H9 (cell line): ENCODE data around the gene TNPO1. TPM values are rescaled to one million over a fixed set of nuclear protein-coding genes. Genes with fewer than 3 reads are reported as not detected.

ENCODE experiments used
- DNase-seq: peaks from one replicate; pipeline ENCODE4 v3.0.0-alpha.2; 2017
- H2AFZ ChIP-seq: one replicate; pipeline ENCODE4 v1.6.1; 2013; ENCODE audit warnings: mild to moderate bottlenecking, low read length, control low read depth, moderate library complexity
- H2AK5ac ChIP-seq: 2 replicates; pipeline ENCODE4 v1.6.1; 2013; ENCODE audit warnings: low read length, control low read depth, mixed read lengths; ENCODE audit not compliant: insufficient read length
- H2BK120ac ChIP-seq: one replicate; pipeline ENCODE4 v1.6.1; 2013; ENCODE audit warnings: low read depth, mild to moderate bottlenecking, low read length, control low read depth, inconsistent platforms; ENCODE audit not compliant: poor library complexity, severe bottlenecking
- H2BK12ac ChIP-seq: 2 replicates; pipeline ENCODE4 v1.6.1; 2013; ENCODE audit warnings: low read length, control low read depth, mixed read lengths, low read depth; ENCODE audit not compliant: insufficient read length
- H2BK15ac ChIP-seq: 2 replicates; pipeline ENCODE4 v1.6.1; 2013; ENCODE audit warnings: low read depth, low read length, control low read depth
- H2BK20ac ChIP-seq: one replicate; pipeline ENCODE4 v1.6.1; 2013; ENCODE audit warnings: low read depth, mild to moderate bottlenecking, low read length, control low read depth, inconsistent platforms; ENCODE audit not compliant: poor library complexity, severe bottlenecking
- H2BK5ac ChIP-seq: 2 replicates; pipeline ENCODE4 v1.6.1; 2013; ENCODE audit warnings: low read length, control low read depth, mixed read lengths; ENCODE audit not compliant: insufficient read length
- H3K14ac ChIP-seq: 2 replicates; pipeline ENCODE4 v1.6.1; 2013; ENCODE audit warnings: low read length, control low read depth; ENCODE audit not compliant: insufficient read depth
- H3K18ac ChIP-seq: 2 replicates; pipeline ENCODE4 v1.6.1; 2013; ENCODE audit warnings: low read depth, mild to moderate bottlenecking, mixed read lengths, low read length, control low read depth; ENCODE audit not compliant: insufficient read length
- H3K23ac ChIP-seq: 2 replicates; pipeline ENCODE4 v1.6.1; 2013; ENCODE audit warnings: low read length, control low read depth, mixed read lengths, low read depth; ENCODE audit not compliant: insufficient read length
- H3K23me2 ChIP-seq: 2 replicates; pipeline ENCODE4 v1.6.1; 2013; ENCODE audit warnings: low read depth, mild to moderate bottlenecking, mixed read lengths, low read length, control low read depth; ENCODE audit not compliant: insufficient read length, poor library complexity, severe bottlenecking
- H3K27ac ChIP-seq: 2 replicates; pipeline ENCODE4 v1.5.1; 2013; ENCODE audit warnings: low read length, control low read depth, mixed read lengths, low read depth; ENCODE audit not compliant: insufficient read length
- H3K27me3 ChIP-seq: 2 replicates; pipeline ENCODE4 v1.6.1; 2013; ENCODE audit warnings: low read length, control low read depth, inconsistent platforms; ENCODE audit not compliant: insufficient read depth
- H3K4ac ChIP-seq: 2 replicates; pipeline ENCODE4 v1.6.1; 2013; ENCODE audit warnings: low read depth, mild to moderate bottlenecking, control low read depth, inconsistent platforms, low read length, moderate library complexity
- H3K4me1 ChIP-seq: 2 replicates; pipeline ENCODE4 v1.6.1; 2013; ENCODE audit warnings: low read length, control low read depth, inconsistent platforms; ENCODE audit not compliant: insufficient read depth
- H3K4me2 ChIP-seq: 2 replicates; pipeline ENCODE4 v1.6.1; 2013; ENCODE audit warnings: low read length, control low read depth, mixed read lengths; ENCODE audit not compliant: insufficient read length, insufficient read depth
- H3K56ac ChIP-seq: 2 replicates; pipeline ENCODE4 v1.6.1; 2013; ENCODE audit warnings: low read depth, mild to moderate bottlenecking, mixed read lengths, low read length, control low read depth; ENCODE audit not compliant: insufficient read length
- H3K79me1 ChIP-seq: 2 replicates; pipeline ENCODE4 v1.6.1; 2013; ENCODE audit warnings: low read depth, mild to moderate bottlenecking, moderate library complexity, low read length, control low read depth, inconsistent platforms; ENCODE audit not compliant: insufficient read depth, poor library complexity, severe bottlenecking
- H3K79me2 ChIP-seq: 2 replicates; pipeline ENCODE4 v1.6.1; 2013; ENCODE audit warnings: low read length, control low read depth, inconsistent platforms; ENCODE audit not compliant: insufficient read depth
- H3K9ac ChIP-seq: 2 replicates; pipeline ENCODE4 v1.6.1; 2013; ENCODE audit warnings: low read length, control low read depth, mixed read lengths; ENCODE audit not compliant: insufficient read length; ENCODE audit errors: extremely low read depth
- H3K9me3 ChIP-seq: one replicate; pipeline ENCODE4 v1.6.1; 2013; ENCODE audit warnings: low read depth, low read length, inconsistent platforms; ENCODE audit not compliant: control insufficient read depth
- H3T11ph ChIP-seq: one replicate; pipeline ENCODE4 v1.6.1; 2013; ENCODE audit warnings: mild to moderate bottlenecking, low read length, control low read depth, inconsistent platforms
- H4K20me1 ChIP-seq: one replicate; pipeline ENCODE4 v1.6.1; 2013; ENCODE audit not compliant: control insufficient read depth, insufficient read length, insufficient read depth
- H4K5ac ChIP-seq: 2 replicates; pipeline ENCODE4 v1.6.1; 2013; ENCODE audit warnings: low read depth, mild to moderate bottlenecking, mixed read lengths, low read length, control low read depth; ENCODE audit not compliant: insufficient read length
- H4K8ac ChIP-seq: replicated peaks from 2 replicates; pipeline ENCODE4 v1.6.1; 2013; ENCODE audit warnings: low read length, control low read depth, mixed read lengths, low read depth; ENCODE audit not compliant: insufficient read length
- H4K91ac ChIP-seq: 2 replicates; pipeline ENCODE4 v1.6.1; 2013; ENCODE audit warnings: low read depth, mild to moderate bottlenecking, moderate library complexity, mixed read lengths, low read length, control low read depth; ENCODE audit not compliant: insufficient read length
- H3K27ac Mint-ChIP-seq, 3 experiments: 2 replicates in 2 of 3; 3 replicates in 1 of 3; pipeline ENCODE4 v1.8.0; 2020 to 2021; ENCODE audit warnings: mixed read lengths in 3 of 3, mild to moderate bottlenecking in 1 of 3, moderate library complexity in 1 of 3
- H3K27me3 Mint-ChIP-seq: 2 replicates; pipeline ENCODE4 v1.8.0; 2021; ENCODE audit warnings: low read depth, mild to moderate bottlenecking, moderate library complexity, mixed read lengths
- H3K36me3 Mint-ChIP-seq, 3 experiments: 2 replicates in 2 of 3; 3 replicates in 1 of 3; pipeline ENCODE4 v1.8.0; 2020 to 2021; ENCODE audit warnings: low read depth in 3 of 3, mixed read lengths in 3 of 3; ENCODE audit not compliant: insufficient read depth in 1 of 3
- H3K4me1 Mint-ChIP-seq, 2 experiments: 2 replicates each; pipeline ENCODE4 v1.8.0; 2020; ENCODE audit warnings: mixed read lengths in 2 of 2
- H3K4me3 Mint-ChIP-seq, 2 experiments: 2 replicates in 1 of 2; 3 replicates in 1 of 2; pipeline ENCODE4 v1.8.0; 2020 to 2021; ENCODE audit warnings: mild to moderate bottlenecking in 2 of 2, mixed read lengths in 2 of 2, moderate library complexity in 1 of 2
- H3K9me3 Mint-ChIP-seq, 2 experiments: 2 replicates in 1 of 2; 3 replicates in 1 of 2; pipeline ENCODE4 v1.8.0; 2020; ENCODE audit warnings: mild to moderate bottlenecking in 2 of 2, mixed read lengths in 2 of 2, moderate library complexity in 1 of 2
- CTCF ChIP-seq: fragments of 200-600 bp; sonication (generic); conservative IDR thresholded peaks from 3 replicates; pipeline ENCODE4 v1.8.0; 2021; ENCODE audit warnings: antibody characterized with exemption, mild to moderate bottlenecking
- WGBS: extraction: QIAGEN DNeasy Blood & Tissue Kit; methylation state at CpG from one replicate; pipeline ENCODE4 v1.1.7; 2013; ENCODE audit warnings: missing lambda C conversion rate, low lambda C conversion rate, mixed read lengths; ENCODE audit not compliant: insufficient read length; ENCODE audit errors: extremely low coverage; 5-methylcytosine and 5-hydroxymethylcytosine counted together
- total RNA-seq: library from RNA; stranded (reverse); gene quantifications from 2 replicates; pipeline ENCODE4 v1.2.1, GENCODE V29; 2021

TNPO1 gene
- total RNA-seq, 1 experiment from 2014 or later: 164 TPM

- WGBS: no CpG with 5 or more reads among the region's 2 CpGs
- Histone ChIP-seq H2BK15ac (no peak overlapping the region), H2BK12ac (no peak overlapping the region), H4K5ac (no peak overlapping the region), H3T11ph (no peak overlapping the region), H3K27ac (no peak overlapping the region), H4K91ac (no peak overlapping the region), H3K4me1 (no peaks in the 10 kb centered on the region), H3K18ac (no peak overlapping the region), H4K20me1 (no peaks in the 10 kb centered on the region), H2AK5ac (no peak overlapping the region), H3K4me2 (no peak overlapping the region), H3K9ac (no peak overlapping the region), H2AFZ (no peak overlapping the region), H3K23me2 (no peaks in the 10 kb centered on the region), H4K8ac (no peak overlapping the region), H3K56ac (no peak overlapping the region), H3K23ac (no peak overlapping the region), H3K79me2 (peaks cover 19% of the 10 kb centered on the region; the same call in 1 of the 2 replicates), H3K4ac (no peak overlapping the region), H2BK5ac (no peak overlapping the region), H2BK20ac (no peak overlapping the region), H2BK120ac (no peak overlapping the region), H3K14ac (no peak overlapping the region), H3K27me3 (no peaks in the 10 kb centered on the region), H3K9me3 (no peaks in the 10 kb centered on the region), H3K79me1 (no peaks in the 10 kb centered on the region)
- no peak for TF ChIP-seq CTCF
- Mint-ChIP-seq H3K9me3 (no peaks in the 10 kb centered on the region), H3K36me3 (peaks cover 0 to 13% (median 5%) of the 10 kb centered on the region in 3 experiments; a peak in 3 of 7 replicates), H3K4me3 (no peak overlapping the region; a peak in 1 of 5 replicates), H3K27me3 (no peaks in the 10 kb centered on the region), H3K27ac (no peak overlapping the region), H3K4me1 (peaks cover 33% of the 10 kb centered on the region in 2 experiments)
- DNase-seq: no peak
Observed at GRCh38 chr5:72846483-72846882, 30.0 kb downstream of the TNPO1 start.
